Large intestine (tissue), 3 donors: ENCODE data around the gene THPO. TPM values are rescaled to one million over a fixed set of nuclear protein-coding genes. Genes with fewer than 3 reads are reported as not detected.
A peak's percentile ranks its signal among the peaks of the same experiment; 100 is the strongest.
"Not testable (repeated sequence)": the region's sequence is repeated elsewhere in the genome, so short reads cannot be mapped to it uniquely, and the experiment has no call there.

Experiments
- DNase-seq, 2 donors: peaks; one replicate each; pipeline versions ENCODE4 v3.0.0 to v3.0.0-alpha.2; 2013
- H3K27ac ChIP-seq: one replicate; pipeline ENCODE4 v1.5.1; 2013; ENCODE audit warnings: low read length
- H3K27me3 ChIP-seq: 2 replicates; pipeline ENCODE4 v1.6.1; 2013; ENCODE audit warnings: low read length; ENCODE audit not compliant: control insufficient read depth, insufficient read depth
- H3K36me3 ChIP-seq: 2 replicates; pipeline ENCODE4 v1.6.1; 2013; ENCODE audit warnings: low read length; ENCODE audit not compliant: control insufficient read depth, insufficient read depth
- H3K4me1 ChIP-seq: one replicate; pipeline ENCODE4 v1.6.1; 2013; ENCODE audit warnings: low read length; ENCODE audit not compliant: control insufficient read depth, insufficient read depth
- H3K4me3 ChIP-seq: one replicate; pipeline ENCODE4 v1.5.1; 2013; ENCODE audit warnings: low read length
- H3K9me3 ChIP-seq: one replicate; pipeline ENCODE4 v1.6.1; 2013; ENCODE audit warnings: mild to moderate bottlenecking, low read depth, low read length, moderate library complexity; ENCODE audit not compliant: control insufficient read depth
- WGBS: methylation state at CpG from one replicate; pipeline ENCODE4 v1.1.5; 2013; ENCODE audit warnings: low lambda C conversion rate; ENCODE audit not compliant: insufficient coverage; 5-methylcytosine and 5-hydroxymethylcytosine counted together
- polyA plus RNA-seq: library from polyadenylated mRNA; unstranded; fragments of 120-200 nt; gene quantifications from one replicate; pipeline ENCODE4 v1.2.1, GENCODE V29; 2013

Gene THPO
- polyA plus RNA-seq, 1 donor, result 1.9 TPM

- Histone ChIP-seq H3K36me3 (peaks cover 35% of the 10 kb centered on the region), H3K4me1 (peaks cover 24% of the 10 kb centered on the region)
- H3K27ac ChIP-seq, H3K9me3 ChIP-seq, DNase-seq, H3K4me3 ChIP-seq, H3K27me3 ChIP-seq: not testable (repeated sequence)
- WGBS, result no CpG with 5 or more reads among the region's 19 CpGs
These were observed 38.4 kb downstream of the THPO start for GRCh38 chr3:184339451-184340135.

- Histone ChIP-seq H3K9me3 (no peaks in the 10 kb centered on the region), H3K36me3 (peaks cover 36% of the 10 kb centered on the region), H3K27me3 (no peaks in the 10 kb centered on the region), H3K4me1 (peaks cover 24% of the 10 kb centered on the region), H3K4me3 (peak overlapping the region; percentile 1), H3K27ac (peak overlapping the region; percentile 20)
- WGBS, result no CpG with 5 or more reads among the region's 8 CpGs
- DNase-seq, result no peak
These were observed 39.0 kb downstream of the THPO start for GRCh38 chr3:184339001-184339400.

GRCh38 chr3:184338511-184338945 lies 39.5 kb downstream of the THPO start:
- Histone ChIP-seq H3K27ac (peak overlapping the region; percentile 63), H3K9me3 (no peaks in the 10 kb centered on the region), H3K27me3 (no peaks in the 10 kb centered on the region), H3K4me1 (peaks cover 24% of the 10 kb centered on the region), H3K36me3 (peaks cover 38% of the 10 kb centered on the region), H3K4me3 (peak overlapping the region; percentile 1)
- no CpG with 5 or more reads among the region's 37 CpGs for WGBS
- peak; percentile 82 to 84 for DNase-seq

- Histone ChIP-seq H3K4me1 (peaks cover 24% of the 10 kb centered on the region), H3K27ac (peak overlapping the region; percentile 63), H3K36me3 (peaks cover 38% of the 10 kb centered on the region), H3K9me3 (no peaks in the 10 kb centered on the region), H3K4me3 (no peak overlapping the region), H3K27me3 (no peaks in the 10 kb centered on the region)
- DNase-seq, result no peak
- 100% methylated on average over 1 of the region's 7 CpGs for WGBS
These were observed 40.0 kb downstream of the THPO start for GRCh38 chr3:184337981-184338380.

- Histone ChIP-seq H3K27me3 (no peaks in the 10 kb centered on the region), H3K27ac (peak within 1 kb of the TSS; percentile 98), H3K36me3 (peaks cover 38% of the 10 kb centered on the region), H3K4me3 (peak within 1 kb of the TSS; percentile 73), H3K9me3 (no peaks in the 10 kb centered on the region), H3K4me1 (peaks cover 24% of the 10 kb centered on the region)
- 100% methylated on average over 1 of the region's 6 CpGs for WGBS
- no peak for DNase-seq
These were observed 40.6 kb downstream of the THPO start, which contains the start of gene FAM131A for GRCh38 chr3:184337399-184337714. Gene FAM131A, plus strand, starts transcription at chr3:184337600. Its CDS starts 31 bp downstream, at chr3:184337631.

- no CpG with 5 or more reads among the region's 17 CpGs for WGBS
- no peaks in the 10 kb centered on the region for H3K27me3 ChIP-seq
- H3K4me1 ChIP-seq, result peaks cover 24% of the 10 kb centered on the region
- H3K9me3 ChIP-seq, result no peaks in the 10 kb centered on the region
- H3K27ac ChIP-seq, result peak overlapping the region; percentile 98
- DNase-seq, result peak; percentile 47 to 70
- H3K36me3 ChIP-seq, result peaks cover 40% of the 10 kb centered on the region
- H3K4me3 ChIP-seq, result peak overlapping the region; percentile 73
These were observed 41.2 kb downstream of the THPO start for GRCh38 chr3:184336547-184337398.

GRCh38 chr3:184335661-184336546 lies 42.1 kb downstream of the THPO start:
- peak; percentile 83 to 87 for DNase-seq
- Histone ChIP-seq H3K4me1 (peaks cover 24% of the 10 kb centered on the region), H3K9me3 (no peaks in the 10 kb centered on the region), H3K36me3 (peaks cover 46% of the 10 kb centered on the region), H3K27me3 (no peaks in the 10 kb centered on the region), H3K4me3 (peak overlapping the region; percentile 73), H3K27ac (peak overlapping the region; percentile 98)
- WGBS, result no CpG with 5 or more reads among the region's 77 CpGs

- Histone ChIP-seq H3K36me3 (peaks cover 50% of the 10 kb centered on the region), H3K27me3 (no peaks in the 10 kb centered on the region), H3K4me3 (peak overlapping the region; percentile 73), H3K27ac (peak overlapping the region; percentile 98), H3K9me3 (no peaks in the 10 kb centered on the region), H3K4me1 (peaks cover 24% of the 10 kb centered on the region)
- no peak for DNase-seq
- no CpG with 5 or more reads among the region's 4 CpGs for WGBS
These were observed 42.7 kb downstream of the THPO start for GRCh38 chr3:184335291-184335660.

GRCh38 chr3:184334470-184335158 lies 43.4 kb downstream of the THPO start:
- Histone ChIP-seq H3K27me3 (no peaks in the 10 kb centered on the region), H3K4me3 (no peak overlapping the region), H3K9me3 (no peaks in the 10 kb centered on the region), H3K4me1 (peaks cover 24% of the 10 kb centered on the region), H3K27ac (peak overlapping the region; percentile 98), H3K36me3 (peaks cover 56% of the 10 kb centered on the region)
- no CpG with 5 or more reads among the region's 15 CpGs for WGBS
- DNase-seq, result no peak
